ENCODE results near the gene ST6GAL2.

DNA sequence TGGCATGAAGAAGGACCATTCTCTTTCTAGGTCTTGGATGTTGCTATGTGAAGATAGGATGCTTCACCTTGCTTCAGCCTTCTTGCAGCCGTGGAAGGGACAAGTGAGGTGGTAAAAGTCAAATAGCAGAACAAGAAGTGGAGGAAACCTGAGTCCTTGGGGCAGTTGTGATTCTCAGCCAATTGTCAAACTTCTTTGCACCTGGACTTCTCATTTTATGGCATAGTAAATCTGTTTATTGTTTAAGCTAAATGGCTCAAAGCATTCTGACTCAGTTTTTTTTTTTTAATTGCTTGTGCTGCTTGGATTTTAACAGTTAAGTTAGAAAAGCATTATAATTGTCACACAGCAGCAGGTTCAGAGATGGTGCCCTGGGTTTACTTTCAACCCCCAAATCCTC is 33.0 kb upstream of the ST6GAL2 start:
- TF ChIP-seq POLR2A (IDR thresholded peaks at IDR 0.05) = no peak
- TF ChIP-seq, protein P1, sequence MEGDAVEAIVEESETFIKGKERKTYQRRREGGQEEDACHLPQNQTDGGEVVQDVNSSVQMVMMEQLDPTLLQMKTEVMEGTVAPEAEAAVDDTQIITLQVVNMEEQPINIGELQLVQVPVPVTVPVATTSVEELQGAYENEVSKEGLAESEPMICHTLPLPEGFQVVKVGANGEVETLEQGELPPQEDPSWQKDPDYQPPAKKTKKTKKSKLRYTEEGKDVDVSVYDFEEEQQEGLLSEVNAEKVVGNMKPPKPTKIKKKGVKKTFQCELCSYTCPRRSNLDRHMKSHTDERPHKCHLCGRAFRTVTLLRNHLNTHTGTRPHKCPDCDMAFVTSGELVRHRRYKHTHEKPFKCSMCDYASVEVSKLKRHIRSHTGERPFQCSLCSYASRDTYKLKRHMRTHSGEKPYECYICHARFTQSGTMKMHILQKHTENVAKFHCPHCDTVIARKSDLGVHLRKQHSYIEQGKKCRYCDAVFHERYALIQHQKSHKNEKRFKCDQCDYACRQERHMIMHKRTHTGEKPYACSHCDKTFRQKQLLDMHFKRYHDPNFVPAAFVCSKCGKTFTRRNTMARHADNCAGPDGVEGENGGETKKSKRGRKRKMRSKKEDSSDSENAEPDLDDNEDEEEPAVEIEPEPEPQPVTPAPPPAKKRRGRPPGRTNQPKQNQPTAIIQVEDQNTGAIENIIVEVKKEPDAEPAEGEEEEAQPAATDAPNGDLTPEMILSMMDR (IDR thresholded peaks at IDR 0.05) = no peak

All from lower leg skin (tissue), 3 donors.